ENCODE measurements around the gene MROH7.

Gene MROH7

DNA sequence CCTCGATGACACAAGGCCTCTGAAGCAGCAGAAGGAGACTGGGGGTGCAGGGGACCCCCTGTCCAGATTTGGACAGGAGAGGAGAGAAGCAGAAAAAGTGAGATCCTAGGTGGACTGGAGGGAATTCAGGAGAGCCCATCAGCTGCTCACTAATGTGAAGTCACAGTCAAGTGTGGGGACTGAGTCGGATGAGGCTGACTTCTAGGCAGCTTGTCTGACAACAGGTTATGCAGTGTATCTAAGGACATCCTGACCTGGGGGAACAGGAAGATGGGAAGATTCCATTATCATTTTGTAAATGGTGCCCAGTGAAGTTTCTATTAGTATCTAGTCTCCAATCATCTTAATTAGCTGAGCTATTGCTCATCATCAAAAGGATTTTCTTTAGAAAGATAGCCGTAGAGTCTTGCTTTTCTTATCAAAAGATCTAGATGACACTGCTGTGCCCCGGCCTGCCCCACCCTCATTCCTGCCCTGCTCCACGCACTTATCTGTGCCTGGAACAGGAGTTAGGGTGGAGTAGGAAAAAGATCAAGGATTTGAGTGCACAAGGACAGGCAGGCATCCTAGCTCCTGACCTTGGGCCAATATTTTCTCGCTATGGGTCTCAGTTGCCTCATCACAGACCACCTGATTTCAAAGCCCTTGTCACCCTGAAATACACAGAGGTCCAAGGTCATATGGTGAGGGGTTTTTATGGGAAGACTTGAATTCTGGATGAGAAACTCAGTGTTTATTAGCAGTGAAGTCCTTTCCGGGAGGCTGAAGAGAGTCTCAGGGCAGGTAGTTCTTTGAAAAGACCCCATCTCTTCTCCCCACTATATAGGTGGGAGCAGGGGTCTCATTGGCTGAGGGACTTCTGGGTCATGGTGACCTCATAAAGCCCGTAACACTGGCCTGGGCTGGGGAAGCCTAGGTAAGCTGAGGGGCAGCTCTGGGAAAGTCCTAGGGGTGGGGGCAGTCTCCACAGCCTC, at the start of gene MROH7:
Gene MROH7, plus strand, starts transcription at position 924 of the 974 bp plus-strand sequence. CDS start 11,141 bp downstream, outside the sequence.
- DNase-seq (ENCODE audit: low read depth, low spot score): no peak

DNA sequence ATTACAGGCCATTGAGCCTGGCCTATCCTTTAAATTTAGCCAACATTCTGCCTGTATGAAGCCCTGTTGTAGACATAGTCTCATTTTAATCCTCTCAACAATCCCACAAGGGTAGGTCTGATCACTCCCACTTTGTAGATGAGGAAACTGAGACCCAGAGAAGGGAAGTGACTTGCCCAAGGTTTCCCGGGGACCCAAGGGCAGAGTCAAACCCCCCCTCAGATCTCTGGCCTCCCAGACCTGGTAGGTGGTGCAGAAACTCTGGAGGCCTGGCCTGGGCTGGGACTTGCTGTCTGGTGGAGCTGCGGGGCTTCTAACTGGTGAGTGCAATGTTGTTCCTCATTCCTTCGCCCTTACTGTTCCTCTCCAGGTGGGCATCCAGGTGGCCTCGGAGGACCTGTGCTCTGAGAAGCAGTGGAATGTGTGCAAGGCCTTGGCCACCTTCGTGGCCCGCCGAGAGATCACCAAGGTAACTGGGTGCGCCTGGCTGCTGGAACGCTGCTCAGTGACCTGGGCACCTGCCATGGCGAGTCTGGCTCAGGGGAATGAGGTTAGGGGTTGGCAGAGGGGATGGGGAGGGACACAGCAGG, 47.9 kb upstream of the MROH7 start:
- no peak for DNase-seq (ENCODE audit: low read depth, low spot score)

- no peak for DNase-seq (ENCODE audit: low read depth, low spot score)
Measured at GRCh38 chr1:54594463-54594862, 47.1 kb upstream of the MROH7 start.

DNA sequence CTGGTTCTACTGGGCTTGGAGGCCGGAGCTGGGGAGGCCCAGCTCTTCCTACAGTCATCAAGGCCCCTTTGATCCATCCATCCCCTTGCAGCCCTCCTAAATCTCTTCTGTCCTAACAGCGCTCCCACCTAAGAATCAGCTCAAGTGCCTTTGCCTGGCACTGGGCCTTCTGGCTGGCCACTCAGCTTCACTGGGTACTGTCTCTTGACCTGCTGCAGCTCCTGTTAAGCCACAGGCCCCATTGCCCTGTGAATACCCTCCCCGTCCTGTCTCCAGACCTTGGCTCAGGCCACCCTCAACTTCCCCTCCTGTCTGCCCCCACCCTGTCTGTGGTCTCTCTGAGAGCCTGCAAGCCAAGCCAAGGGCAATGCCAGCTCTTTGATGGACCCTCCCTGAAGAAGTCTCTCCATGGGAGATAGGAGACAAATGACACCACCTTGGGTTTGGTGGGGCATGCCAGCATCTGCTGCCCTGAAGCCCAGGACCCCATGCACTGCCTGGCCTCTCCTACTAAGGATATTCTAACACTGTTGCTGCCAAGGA, 45.6 kb upstream of the MROH7 start:
- no peak for DNase-seq (ENCODE audit: low read depth, low spot score)

DNA sequence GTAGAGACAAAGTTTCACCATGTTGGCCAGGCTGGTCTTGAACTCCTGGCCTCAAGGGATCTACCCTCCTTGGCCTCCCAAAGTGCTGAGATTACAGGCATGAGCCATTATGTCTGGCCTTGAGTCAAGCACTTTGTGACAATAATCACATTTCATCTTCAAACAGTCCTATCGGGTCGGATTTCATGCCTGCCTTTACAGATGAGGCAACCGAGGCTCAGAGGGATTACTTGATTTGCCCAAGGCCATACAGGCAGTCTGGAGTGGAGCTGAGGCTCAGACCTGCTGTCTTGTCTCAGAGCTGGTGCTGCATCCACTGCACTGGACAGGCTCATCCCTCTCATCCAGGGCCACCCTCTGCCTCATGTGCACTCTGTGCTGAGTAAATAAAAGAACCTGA, 44.8 kb upstream of the MROH7 start:
- DNase-seq (ENCODE audit: low read depth, low spot score): no peak

- no peak for DNase-seq (ENCODE audit: low read depth, low spot score)
Measured at GRCh38 chr1:54597455-54598030, 44.0 kb upstream of the MROH7 start.

DNA sequence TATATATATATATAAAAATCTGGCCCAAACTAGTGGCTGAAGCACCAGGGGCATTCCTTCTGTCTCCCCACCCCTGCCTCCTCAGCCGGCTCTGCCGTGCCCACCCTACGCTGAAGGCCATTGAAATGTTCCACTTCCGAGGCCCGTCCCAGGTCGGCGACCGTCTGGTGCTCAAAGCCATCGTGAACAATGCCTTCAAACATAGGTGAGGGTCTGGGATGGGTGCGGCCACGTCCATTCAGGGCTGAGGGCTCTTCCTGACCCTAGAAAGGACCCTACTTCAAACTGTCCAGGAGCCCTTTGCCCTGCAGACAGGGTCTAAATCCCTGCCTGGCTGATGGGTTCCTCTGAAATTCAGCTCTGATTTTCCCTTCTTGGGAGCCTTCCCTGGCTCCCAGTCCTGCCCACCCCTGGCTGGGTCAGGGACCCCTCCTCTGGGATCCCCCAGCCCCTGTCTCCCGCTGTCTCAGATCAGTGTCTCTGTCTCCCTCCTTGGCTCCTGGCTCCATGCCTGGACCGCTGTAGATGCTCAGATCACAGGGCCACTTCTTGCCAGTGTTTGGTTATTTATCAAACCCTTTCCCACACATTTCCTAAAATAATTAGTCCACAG, 42.3 kb upstream of the MROH7 start:
- DNase-seq (ENCODE audit: low read depth, low spot score): no peak

GRCh38 chr1:54600947-54601721, 40.5 kb upstream of the MROH7 start:
- DNase-seq (ENCODE audit: low read depth, low spot score): no peak

- no peak for DNase-seq (ENCODE audit: low read depth, low spot score)
Measured at GRCh38 chr1:54601730-54602129, 39.9 kb upstream of the MROH7 start.

DNA sequence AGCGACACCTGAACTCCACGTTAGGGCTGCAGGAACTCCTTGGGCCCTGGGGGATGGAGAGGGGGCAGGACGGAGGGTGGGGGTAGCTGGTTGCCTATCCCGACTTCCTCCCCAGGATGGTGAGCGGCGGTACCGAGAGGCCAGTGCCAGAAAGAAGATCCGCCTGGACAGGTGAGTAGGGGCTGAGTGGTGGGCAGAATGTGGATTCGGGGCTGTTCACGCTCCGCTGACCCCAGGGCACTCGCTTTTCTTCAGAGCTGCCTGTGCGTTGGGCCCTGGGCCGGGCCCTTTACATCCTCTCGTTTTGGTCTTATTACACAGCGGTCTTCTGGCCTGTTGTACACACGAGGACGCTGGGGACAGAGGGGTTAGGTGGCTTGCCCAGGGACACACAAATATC, 39.0 kb upstream of the MROH7 start:
- no peak for DNase-seq (ENCODE audit: low read depth, low spot score)

DNA sequence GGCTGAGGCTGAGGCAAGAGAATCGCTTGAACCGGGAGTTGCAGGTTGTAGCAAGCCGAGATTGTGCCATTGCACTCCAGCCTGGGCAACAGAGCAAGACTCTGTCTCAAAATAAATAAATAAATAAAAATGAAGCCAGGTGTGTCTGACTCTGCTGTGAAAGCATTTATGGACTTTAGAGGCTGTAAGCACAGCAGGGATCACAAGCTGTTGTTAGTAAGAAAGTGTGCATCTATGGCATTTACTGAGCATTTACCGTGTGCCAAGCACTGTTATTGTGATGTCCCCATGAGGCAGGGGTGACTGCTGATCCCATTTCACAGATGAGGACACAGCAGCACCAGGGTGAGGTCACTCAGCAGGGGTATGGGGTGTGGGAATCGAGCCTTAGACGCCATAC, 38.3 kb upstream of the MROH7 start:
- no peak for DNase-seq (ENCODE audit: low read depth, low spot score)

DNA sequence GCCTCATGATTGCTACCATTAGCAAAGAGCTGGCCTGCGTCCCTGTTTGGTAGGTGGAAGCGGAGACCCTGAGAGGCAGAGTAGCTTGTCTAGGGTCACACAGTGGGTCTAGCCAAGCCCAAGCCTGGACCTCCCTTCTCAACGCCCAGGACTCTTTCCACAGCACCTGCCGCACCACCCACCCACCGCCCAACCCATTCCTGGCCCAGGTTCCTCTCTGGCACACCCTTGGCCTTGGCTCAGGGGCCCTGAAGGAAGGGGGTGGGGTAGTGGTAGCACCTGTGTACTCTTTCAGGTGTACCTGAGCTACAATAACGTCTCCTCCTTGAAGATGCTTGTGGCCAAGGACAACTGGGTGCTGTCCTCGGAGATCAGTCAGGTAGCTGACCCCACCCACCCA, 37.5 kb upstream of the MROH7 start:
- no peak for DNase-seq (ENCODE audit: low read depth, low spot score)

DNA sequence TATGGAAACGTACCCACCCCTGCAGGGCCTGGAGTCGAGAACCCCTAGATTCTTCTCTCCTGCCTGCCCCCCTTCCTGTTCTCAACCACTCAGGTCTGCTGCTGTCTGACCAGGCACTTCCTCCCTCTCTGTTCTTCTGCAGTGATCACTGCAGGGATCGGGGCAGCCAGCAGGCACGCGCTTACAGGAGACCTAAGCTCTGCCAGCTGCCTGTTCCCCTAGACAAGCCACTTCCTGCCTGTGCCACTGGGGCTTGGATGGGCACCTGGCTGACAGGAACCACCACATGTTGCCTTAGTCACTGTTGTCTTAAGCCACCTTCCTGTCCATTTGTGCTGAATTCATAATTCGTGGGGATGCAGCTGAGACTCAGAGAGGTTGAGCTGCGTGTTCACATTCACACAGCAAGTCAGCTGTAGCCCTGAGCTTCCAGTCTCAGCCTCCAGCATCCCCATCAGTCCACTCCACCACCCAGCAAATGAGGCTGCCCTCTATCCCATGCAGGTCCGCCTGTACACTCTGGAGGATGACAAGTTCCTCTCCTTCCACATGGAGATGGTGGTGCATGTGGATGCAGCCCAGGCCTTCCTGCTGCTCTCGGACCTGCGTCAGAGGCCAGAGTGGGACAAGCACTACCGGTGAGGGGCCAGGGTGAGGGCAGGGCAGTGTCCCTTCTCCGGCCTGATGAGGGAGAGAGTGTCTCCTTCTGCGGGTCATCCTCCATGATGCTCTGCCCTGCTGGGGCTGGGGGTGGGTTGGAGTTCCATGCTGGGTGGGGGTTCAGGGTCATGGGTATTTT, 36.8 kb upstream of the MROH7 start:
- DNase-seq (ENCODE audit: low read depth, low spot score): no peak

DNA sequence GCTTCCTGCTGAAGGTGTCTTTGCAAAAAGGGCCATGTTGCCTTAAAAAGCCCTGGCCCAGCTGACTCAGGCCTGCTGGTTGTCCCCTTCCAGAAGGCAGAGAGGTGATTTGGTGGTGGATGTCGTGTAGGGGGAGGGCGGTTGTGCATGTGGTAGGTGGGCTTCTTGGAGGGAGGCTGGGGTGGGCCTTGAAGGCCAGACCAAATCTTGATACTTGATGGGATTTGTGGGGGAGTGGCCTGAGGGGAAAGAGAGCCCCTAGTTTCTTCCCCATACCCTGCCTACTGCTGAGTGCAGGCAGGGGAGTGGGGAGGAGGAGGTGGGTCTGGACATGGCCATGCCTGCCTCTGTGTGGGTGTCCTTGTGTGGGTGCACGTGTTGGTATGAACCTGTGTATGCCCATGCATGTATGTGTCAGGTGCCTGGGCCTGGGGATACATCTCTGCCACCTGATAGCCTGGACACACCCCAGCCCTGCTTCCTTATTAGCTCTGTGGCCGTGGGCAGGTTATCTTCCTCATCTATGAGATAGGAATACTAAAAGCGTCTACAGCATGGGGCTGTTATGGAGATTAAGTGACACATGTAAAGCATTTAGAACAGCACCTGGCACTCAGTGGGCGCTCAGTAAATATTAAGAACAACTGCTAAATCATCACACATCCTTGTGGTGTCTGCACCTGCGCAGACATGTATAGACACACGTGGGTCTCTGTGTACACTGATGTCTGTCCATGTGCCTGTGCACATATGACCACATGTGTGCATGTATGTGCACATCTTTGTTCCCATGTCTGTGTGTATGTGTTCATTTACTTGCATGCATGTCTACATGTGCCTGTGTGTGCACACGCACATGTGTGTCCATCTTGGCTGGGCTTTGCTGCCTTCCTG, 35.2 kb upstream of the MROH7 start:
- no peak for DNase-seq (ENCODE audit: low read depth, low spot score)

DNA sequence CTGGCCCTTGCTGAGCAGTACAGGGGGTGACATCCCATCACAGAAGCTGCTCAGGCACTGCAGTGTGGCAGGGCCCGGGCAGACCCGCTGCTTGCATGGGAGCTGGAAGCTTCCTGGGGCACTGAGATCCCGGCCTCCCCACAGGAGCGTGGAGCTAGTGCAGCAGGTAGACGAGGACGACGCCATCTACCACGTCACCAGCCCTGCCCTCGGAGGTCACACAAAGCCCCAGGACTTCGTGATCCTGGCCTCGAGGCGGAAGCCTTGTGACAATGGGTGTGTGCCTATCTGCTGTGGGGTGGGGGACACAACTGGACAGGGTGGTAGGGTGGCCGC, 34.6 kb upstream of the MROH7 start:
- no peak for DNase-seq (ENCODE audit: low read depth, low spot score)

GRCh38 chr1:54607821-54608565, 33.6 kb upstream of the MROH7 start:
- no peak for DNase-seq (ENCODE audit: low read depth, low spot score)

- DNase-seq (ENCODE audit: low read depth, low spot score): no peak
Measured at GRCh38 chr1:54608566-54609230, 32.9 kb upstream of the MROH7 start.

GRCh38 chr1:54609301-54609921, 32.2 kb upstream of the MROH7 start:
- no peak for DNase-seq (ENCODE audit: low read depth, low spot score)
